Immature natural killer cell (primary cell): Measurements from ENCODE around the gene MGLL. TPM values are rescaled to one million over a fixed set of nuclear protein-coding genes. Genes with fewer than 3 reads are reported as not detected.
A peak's percentile ranks its signal among the peaks of the same experiment; 100 is the strongest.

Experiments
- DNase-seq, 3 donors: peaks; one replicate each; pipeline ENCODE4 v3.0.0; 2022; ENCODE audit warnings: mixed read lengths in 1 of 3
- H3K27ac Mint-ChIP-seq, 6 donors: one replicate each; pipeline ENCODE4 v1.8.0; 2020; ENCODE audit warnings: mixed read lengths in 6 of 6, mild to moderate bottlenecking in 5 of 6, inconsistent platforms in 4 of 6, moderate library complexity in 3 of 6
- H3K27me3 Mint-ChIP-seq, 3 donors: one replicate each; pipeline ENCODE4 v1.8.0; 2020 to 2021; ENCODE audit warnings: low read depth in 3 of 3, mild to moderate bottlenecking in 3 of 3, mixed read lengths in 3 of 3, moderate library complexity in 3 of 3, inconsistent platforms in 1 of 3
- H3K36me3 Mint-ChIP-seq, 3 donors: one replicate each; pipeline ENCODE4 v1.8.0; 2020; ENCODE audit warnings: mixed read lengths in 3 of 3, inconsistent platforms in 2 of 3, mild to moderate bottlenecking in 2 of 3
- H3K4me1 Mint-ChIP-seq, 2 donors: one replicate each; pipeline ENCODE4 v1.8.0; 2020; ENCODE audit warnings: inconsistent platforms in 2 of 2, mild to moderate bottlenecking in 2 of 2, mixed read lengths in 2 of 2, moderate library complexity in 1 of 2
- H3K4me3 Mint-ChIP-seq, 5 donors: one replicate each; pipeline ENCODE4 v1.8.0; 2020; ENCODE audit warnings: mild to moderate bottlenecking in 5 of 5, mixed read lengths in 5 of 5, inconsistent platforms in 3 of 5, moderate library complexity in 3 of 5
- H3K9me3 Mint-ChIP-seq, 6 donors: one replicate each; pipeline ENCODE4 v1.8.0; 2020; ENCODE audit warnings: mild to moderate bottlenecking in 6 of 6, mixed read lengths in 6 of 6, inconsistent platforms in 4 of 6, moderate library complexity in 3 of 6
- polyA plus RNA-seq, 3 donors: library from polyadenylated mRNA; unstranded; fragments of 300-500 nt; fragmentation: Illumina TruSeq; gene quantifications; one replicate each; pipeline ENCODE4 v1.2.3, GENCODE V29; 2021

Gene MGLL
- polyA plus RNA-seq, 3 donors from 2014 or later: 2.6 to 3.6 (median 2.6) TPM

DNA sequence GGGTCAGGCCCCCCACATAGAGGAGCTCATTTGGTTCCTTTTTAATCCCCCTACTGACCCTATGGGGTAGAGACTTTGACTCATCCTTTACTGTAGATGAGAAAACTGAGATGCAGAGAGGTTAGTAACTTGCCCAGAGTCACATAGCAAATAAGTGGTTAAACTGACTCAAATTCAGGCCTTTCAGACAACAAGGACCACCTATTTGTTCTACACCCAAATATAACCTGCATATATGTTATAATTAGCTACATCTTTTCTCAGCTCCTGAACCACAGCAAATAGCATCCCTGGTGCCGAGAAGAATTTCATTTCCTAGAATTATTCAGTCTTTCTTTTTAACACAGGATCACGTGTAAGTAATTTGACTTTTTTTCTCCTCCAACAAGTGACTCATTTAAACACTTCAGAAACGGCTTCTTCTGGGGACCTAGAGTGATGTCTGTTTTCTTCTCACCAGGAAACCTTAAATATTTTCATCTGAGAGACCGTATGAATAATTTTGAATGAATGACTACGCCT, 57.4 kb downstream of the MGLL start:
- Mint-ChIP-seq H3K9me3 (no peaks in the 10 kb centered on the region), H3K27ac (no peak overlapping the region), H3K36me3 (no peaks in the 10 kb centered on the region), H3K4me3 (no peak overlapping the region), H3K27me3 (peaks cover 2 to 5% (median 4%) of the 10 kb centered on the region in 3 donors), H3K4me1 (peaks cover 13 to 21% of the 10 kb centered on the region in 2 donors)
- DNase-seq: no peak

GRCh38 chr3:127764301-127764700, 58.0 kb downstream of the MGLL start:
- peaks cover 2 to 5% (median 3%) of the 10 kb centered on the region in 3 donors for H3K27me3 Mint-ChIP-seq
- no peak overlapping the region for H3K4me3 Mint-ChIP-seq
- H3K9me3 Mint-ChIP-seq: no peaks in the 10 kb centered on the region
- H3K36me3 Mint-ChIP-seq: no peaks in the 10 kb centered on the region
- no peak overlapping the region for H3K27ac Mint-ChIP-seq
- DNase-seq: no peak
- peaks cover 13 to 21% of the 10 kb centered on the region in 2 donors for H3K4me1 Mint-ChIP-seq

GRCh38 chr3:127763816-127764215, 58.5 kb downstream of the MGLL start:
- Mint-ChIP-seq H3K4me3 (no peak overlapping the region), H3K27ac (peak overlapping the region in 1 of 6 donors; percentile 24), H3K4me1 (peaks cover 13 to 21% of the 10 kb centered on the region in 2 donors), H3K27me3 (peaks cover 2 to 5% (median 3%) of the 10 kb centered on the region in 3 donors), H3K36me3 (no peaks in the 10 kb centered on the region), H3K9me3 (no peaks in the 10 kb centered on the region)
- DNase-seq: no peak

- peaks cover 2 to 5% (median 3%) of the 10 kb centered on the region in 3 donors for H3K27me3 Mint-ChIP-seq
- no peaks in the 10 kb centered on the region for H3K9me3 Mint-ChIP-seq
- no peaks in the 10 kb centered on the region for H3K36me3 Mint-ChIP-seq
These were observed 59.0 kb downstream of the MGLL start for GRCh38 chr3:127763337-127763736.

DNA sequence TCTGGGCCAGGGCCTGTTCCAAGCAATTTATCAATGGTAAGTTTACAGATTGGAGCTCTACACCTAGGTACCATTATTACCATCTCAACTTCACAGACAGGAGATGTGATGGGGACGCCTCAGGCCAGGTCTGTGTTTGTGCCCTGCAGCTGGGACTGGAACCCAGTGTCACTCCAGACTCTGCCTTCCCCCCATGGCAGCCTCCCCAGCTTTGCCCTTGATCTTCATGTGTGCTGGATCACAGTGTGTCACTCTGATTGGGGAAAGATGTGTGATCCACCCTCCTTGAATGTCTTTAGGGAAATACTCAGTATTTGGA, 59.6 kb downstream of the MGLL start:
- H3K9me3 Mint-ChIP-seq: no peaks in the 10 kb centered on the region
- H3K4me1 Mint-ChIP-seq: peaks cover 13 to 21% of the 10 kb centered on the region in 2 donors
- no peak overlapping the region for H3K27ac Mint-ChIP-seq
- DNase-seq: no peak
- peaks cover 2 to 5% (median 3%) of the 10 kb centered on the region in 3 donors for H3K27me3 Mint-ChIP-seq
- H3K4me3 Mint-ChIP-seq: peak overlapping the region in 1 of 5 donors; percentile 33
- no peaks in the 10 kb centered on the region for H3K36me3 Mint-ChIP-seq

More at GRCh38 chr3:127763337-127763736, 59.0 kb downstream of the MGLL start:
- Mint-ChIP-seq H3K27ac (no peak overlapping the region), H3K4me3 (no peak overlapping the region), H3K4me1 (peaks cover 13 to 21% of the 10 kb centered on the region in 2 donors)
- DNase-seq: no peak

- Mint-ChIP-seq H3K36me3 (no peaks in the 10 kb centered on the region), H3K9me3 (no peaks in the 10 kb centered on the region), H3K4me1 (peaks cover 13 to 21% of the 10 kb centered on the region in 2 donors), H3K27ac (peak overlapping the region in 4 of 6 donors; percentile 18 to 75 (median 42)), H3K4me3 (peak overlapping the region; percentile 42 to 79 (median 74)), H3K27me3 (peaks cover 2 to 6% (median 5%) of the 10 kb centered on the region in 3 donors)
- peak in 1 of 3 donors; percentile 3 for DNase-seq
These were observed 60.1 kb downstream of the MGLL start for GRCh38 chr3:127762077-127762786.

DNA sequence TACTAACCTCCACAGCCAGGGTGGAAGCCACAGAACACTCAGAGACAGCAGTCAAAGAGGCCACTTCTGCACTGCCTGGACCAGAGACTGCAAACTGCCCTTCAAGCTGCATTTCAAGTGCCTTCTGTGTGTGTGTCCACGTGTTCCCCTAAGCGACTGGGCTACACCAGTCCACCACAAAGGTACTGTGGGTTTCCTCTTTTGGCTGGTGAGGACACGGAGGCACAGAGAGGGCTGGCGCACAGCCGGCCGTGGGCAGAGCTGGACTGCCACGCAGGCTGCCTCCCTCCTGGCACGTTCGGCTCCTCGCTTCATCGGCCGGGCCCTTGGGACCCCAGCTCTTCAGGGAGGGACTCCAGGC, 60.9 kb downstream of the MGLL start:
- DNase-seq: peak; percentile 3 to 9 (median 6)
- peaks cover 2 to 6% (median 4%) of the 10 kb centered on the region in 3 donors for H3K27me3 Mint-ChIP-seq
- H3K4me1 Mint-ChIP-seq: peaks cover 13 to 21% of the 10 kb centered on the region in 2 donors
- H3K27ac Mint-ChIP-seq: no peak overlapping the region
- peak overlapping the region; percentile 42 to 79 (median 74) for H3K4me3 Mint-ChIP-seq
- H3K36me3 Mint-ChIP-seq: no peaks in the 10 kb centered on the region
- no peaks in the 10 kb centered on the region for H3K9me3 Mint-ChIP-seq

- Mint-ChIP-seq H3K27me3 (peaks cover 2 to 3% (median 2%) of the 10 kb centered on the region in 3 donors), H3K27ac (no peak overlapping the region), H3K4me1 (peaks cover 13 to 21% of the 10 kb centered on the region in 2 donors), H3K4me3 (peak overlapping the region in 3 of 5 donors; percentile 42 to 74 (median 60)), H3K36me3 (no peaks in the 10 kb centered on the region), H3K9me3 (no peaks in the 10 kb centered on the region)
- no peak for DNase-seq
These were observed 61.4 kb downstream of the MGLL start for GRCh38 chr3:127760791-127761440.

DNA sequence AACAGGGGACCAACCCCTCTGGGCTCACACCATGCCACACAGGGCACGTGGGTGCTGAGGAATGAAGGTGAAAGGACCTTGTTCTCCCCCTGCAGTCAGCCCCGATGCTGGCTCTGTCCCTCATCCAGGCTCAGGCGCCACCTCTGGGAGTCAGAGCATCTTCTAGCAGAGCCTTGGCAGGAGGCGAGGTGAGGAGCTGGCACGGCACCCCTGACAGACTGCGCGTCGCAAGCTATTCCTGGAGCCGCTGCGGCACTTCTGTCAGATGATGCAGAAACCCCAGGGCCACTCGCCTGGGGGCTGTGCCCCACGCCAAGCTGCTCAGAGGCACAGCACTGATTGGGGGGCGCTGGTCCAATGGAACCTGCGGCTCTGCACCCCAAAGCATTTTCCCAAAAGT, 62.0 kb downstream of the MGLL start:
- H3K27ac Mint-ChIP-seq: no peak overlapping the region
- H3K4me1 Mint-ChIP-seq: peaks cover 13 to 21% of the 10 kb centered on the region in 2 donors
- H3K4me3 Mint-ChIP-seq: no peak overlapping the region
- H3K27me3 Mint-ChIP-seq: peaks cover 0 to 4% (median 2%) of the 10 kb centered on the region in 3 donors
- no peaks in the 10 kb centered on the region for H3K36me3 Mint-ChIP-seq
- no peak for DNase-seq
- no peaks in the 10 kb centered on the region for H3K9me3 Mint-ChIP-seq

GRCh38 chr3:127759826-127760225, 62.5 kb downstream of the MGLL start:
- Mint-ChIP-seq H3K27me3 (peaks cover 0 to 9% (median 2%) of the 10 kb centered on the region in 3 donors), H3K36me3 (no peaks in the 10 kb centered on the region), H3K4me1 (peaks cover 13 to 21% of the 10 kb centered on the region in 2 donors), H3K9me3 (no peaks in the 10 kb centered on the region), H3K4me3 (no peak overlapping the region), H3K27ac (no peak overlapping the region)
- no peak for DNase-seq

- peaks cover 0 to 11% (median 2%) of the 10 kb centered on the region in 3 donors for H3K27me3 Mint-ChIP-seq
- no peak overlapping the region for H3K4me3 Mint-ChIP-seq
- peaks cover 13 to 20% of the 10 kb centered on the region in 2 donors for H3K4me1 Mint-ChIP-seq
- no peaks in the 10 kb centered on the region for H3K36me3 Mint-ChIP-seq
- no peak overlapping the region for H3K27ac Mint-ChIP-seq
- no peaks in the 10 kb centered on the region for H3K9me3 Mint-ChIP-seq
- no peak for DNase-seq
These were observed 64.3 kb downstream of the MGLL start for GRCh38 chr3:127758013-127758412.

DNA sequence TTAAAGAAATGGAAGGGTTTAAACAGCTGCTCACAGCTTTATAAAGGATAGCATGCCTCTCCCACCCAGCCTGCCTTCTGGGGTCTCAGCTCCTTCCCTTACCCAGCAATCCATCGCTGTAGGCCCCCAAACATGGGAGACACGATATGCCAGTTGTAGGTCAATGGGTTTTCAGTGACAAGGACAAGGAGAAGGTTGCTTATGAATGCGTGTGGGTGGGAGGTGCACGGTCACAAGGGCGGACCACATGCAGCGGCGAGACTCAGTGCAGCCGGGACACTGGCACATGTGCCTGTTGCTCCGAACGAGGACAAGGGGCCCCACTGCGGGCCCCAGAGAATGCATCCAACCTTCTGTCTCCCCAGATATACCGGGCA, 67.0 kb downstream of the MGLL start:
- no peak overlapping the region for H3K4me3 Mint-ChIP-seq
- H3K27ac Mint-ChIP-seq: no peak overlapping the region
- no peak for DNase-seq
- H3K27me3 Mint-ChIP-seq: peaks cover 0 to 11% (median 2%) of the 10 kb centered on the region in 3 donors
- H3K36me3 Mint-ChIP-seq: no peaks in the 10 kb centered on the region
- no peaks in the 10 kb centered on the region for H3K9me3 Mint-ChIP-seq
- H3K4me1 Mint-ChIP-seq: no peaks in the 10 kb centered on the region

- Mint-ChIP-seq H3K4me3 (no peak overlapping the region), H3K27me3 (peaks cover 0 to 11% (median 2%) of the 10 kb centered on the region in 3 donors), H3K36me3 (no peaks in the 10 kb centered on the region), H3K27ac (peak overlapping the region in 1 of 6 donors; percentile 78), H3K9me3 (no peaks in the 10 kb centered on the region), H3K4me1 (no peaks in the 10 kb centered on the region)
- no peak for DNase-seq
These were observed 67.7 kb downstream of the MGLL start for GRCh38 chr3:127754411-127755304.
